ENCODE data around the gene CLASRP.

The CLASRP gene

DNA sequence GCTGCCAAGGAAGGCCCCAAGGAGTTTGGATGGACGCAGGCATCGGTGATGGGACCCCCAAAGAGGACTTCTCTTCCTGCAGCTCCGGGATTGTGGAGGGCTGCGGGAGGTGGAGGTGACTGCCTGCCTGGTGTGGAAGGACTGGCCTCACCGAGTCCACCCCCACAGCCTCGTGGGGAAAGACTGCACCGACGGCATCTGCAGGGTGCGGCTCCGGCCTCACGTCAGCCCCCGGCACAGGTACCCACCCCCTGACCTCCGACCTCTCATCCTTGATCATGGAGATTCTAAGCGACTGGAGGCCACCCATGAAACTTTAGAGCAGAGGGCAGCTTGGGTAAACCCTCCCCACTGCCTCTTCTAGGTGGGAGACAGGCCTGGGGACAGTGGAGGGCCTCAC lies 16.9 kb upstream of the CLASRP start:
- DNase-seq (ENCODE audit: low spot score), result no peak

DNA sequence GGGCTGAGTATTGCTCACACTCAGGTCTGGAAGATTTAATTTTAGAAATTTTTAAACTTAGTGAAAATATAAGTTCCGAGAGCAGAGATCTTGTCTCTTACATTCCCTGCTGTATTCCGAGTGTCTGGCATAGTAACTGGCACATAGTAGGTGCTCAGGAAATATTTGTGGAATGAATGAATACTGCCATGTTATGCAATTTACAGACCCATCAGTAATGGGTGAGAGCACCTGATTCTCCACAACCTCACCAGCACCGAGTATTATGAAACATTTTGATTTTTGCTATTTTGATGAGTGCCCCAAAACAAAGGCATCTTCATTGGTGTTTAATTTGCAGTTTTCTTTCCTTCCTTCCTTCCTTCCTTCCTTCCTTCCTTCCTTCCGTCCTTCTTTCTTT lies 15.8 kb upstream of the CLASRP start:
- no peak for DNase-seq (ENCODE audit: low spot score)

DNA sequence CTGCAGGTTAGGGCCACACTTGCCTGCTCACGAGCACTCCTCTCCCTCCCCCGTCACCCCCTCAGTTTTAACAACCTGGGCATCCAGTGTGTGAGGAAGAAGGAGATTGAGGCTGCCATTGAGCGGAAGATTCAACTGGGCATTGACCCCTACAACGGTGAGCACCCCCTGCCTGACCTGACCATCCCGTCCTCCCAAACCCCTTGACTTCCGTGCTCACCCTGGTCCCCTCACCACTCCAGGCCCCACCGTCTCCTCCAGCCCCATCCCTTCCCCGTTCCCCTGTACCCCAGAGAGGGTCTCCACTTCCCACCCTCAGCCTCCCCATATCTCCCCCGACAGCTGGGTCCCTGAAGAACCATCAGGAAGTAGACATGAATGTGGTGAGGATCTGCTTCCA lies 13.6 kb upstream of the CLASRP start:
- no peak for DNase-seq (ENCODE audit: low spot score)

DNA sequence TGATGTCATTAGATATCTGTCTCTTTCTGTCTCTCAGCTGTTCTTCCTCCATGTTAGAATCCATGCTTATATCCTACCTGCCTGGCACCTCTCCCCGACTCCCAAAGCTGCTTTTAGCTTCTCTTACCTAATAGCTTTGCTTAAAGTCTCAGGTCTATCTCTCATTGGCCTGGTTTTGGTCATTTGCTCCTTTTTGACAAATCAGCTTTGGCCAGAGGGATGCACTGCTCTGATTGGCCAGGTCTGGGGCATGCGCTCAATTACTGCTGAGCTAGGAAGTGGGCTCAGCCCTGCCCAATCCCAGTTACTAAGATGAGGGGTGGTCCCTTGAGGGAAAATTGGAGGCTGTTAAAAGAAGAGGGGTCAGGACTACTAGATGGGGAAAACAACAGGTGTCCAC lies 11.5 kb upstream of the CLASRP start:
- no peak for DNase-seq (ENCODE audit: low spot score)

DNA sequence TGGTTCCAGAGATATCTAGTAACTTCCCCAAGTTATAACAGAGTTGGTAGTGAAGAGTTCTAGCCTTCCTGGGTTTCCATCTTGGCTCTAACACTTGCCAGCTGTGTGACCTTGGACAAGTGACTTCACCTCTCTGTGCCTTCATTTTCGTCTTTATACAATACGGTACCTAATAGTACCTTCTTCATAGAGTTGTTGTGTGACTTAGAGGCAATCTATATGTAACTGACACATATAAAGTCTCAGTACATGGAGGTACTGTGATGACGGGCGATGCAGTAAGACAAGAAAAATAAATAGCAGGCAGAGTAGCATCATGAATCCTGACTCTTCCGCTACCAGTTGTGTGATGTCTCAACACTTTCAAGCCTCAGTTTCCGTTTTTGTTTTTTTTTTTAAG lies 8.0 kb upstream of the CLASRP start:
- DNase-seq (ENCODE audit: low spot score), result no peak

DNA sequence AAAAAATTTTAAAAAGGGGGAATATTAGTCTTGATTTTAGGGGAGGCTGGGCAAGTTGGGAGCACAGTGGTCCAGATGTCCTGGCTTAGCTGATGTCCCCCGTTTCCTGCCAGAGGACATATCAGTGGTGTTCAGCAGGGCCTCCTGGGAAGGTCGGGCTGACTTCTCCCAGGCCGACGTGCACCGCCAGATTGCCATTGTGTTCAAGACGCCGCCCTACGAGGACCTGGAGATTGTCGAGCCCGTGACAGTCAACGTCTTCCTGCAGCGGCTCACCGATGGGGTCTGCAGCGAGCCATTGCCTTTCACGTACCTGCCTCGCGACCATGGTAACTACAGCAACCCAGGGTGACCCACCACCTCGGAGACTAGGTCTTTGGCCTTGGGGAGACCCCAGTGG lies 6.4 kb upstream of the CLASRP start:
- DNase-seq (ENCODE audit: low spot score), result no peak

DNA sequence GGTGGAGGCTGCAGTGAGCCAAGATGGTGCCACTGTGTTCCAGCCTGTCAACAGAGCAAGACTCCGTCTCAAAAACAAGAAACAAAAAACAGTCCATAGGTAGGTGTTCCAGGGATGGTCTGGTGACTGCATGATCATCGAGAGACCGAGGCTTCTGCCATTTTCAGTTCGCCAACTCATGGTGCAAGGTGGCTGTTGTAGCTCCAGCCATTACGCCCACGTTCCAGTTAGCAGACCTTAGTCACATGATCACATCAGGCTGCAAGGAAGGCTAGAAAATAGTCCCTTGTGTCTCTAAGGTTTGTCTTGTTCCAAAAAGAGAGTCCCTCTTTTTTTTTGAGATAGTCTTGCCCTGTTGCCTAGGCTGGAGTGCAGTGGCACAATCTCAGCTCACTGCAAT lies 3.1 kb upstream of the CLASRP start:
- DNase-seq (ENCODE audit: low spot score), result no peak

DNA sequence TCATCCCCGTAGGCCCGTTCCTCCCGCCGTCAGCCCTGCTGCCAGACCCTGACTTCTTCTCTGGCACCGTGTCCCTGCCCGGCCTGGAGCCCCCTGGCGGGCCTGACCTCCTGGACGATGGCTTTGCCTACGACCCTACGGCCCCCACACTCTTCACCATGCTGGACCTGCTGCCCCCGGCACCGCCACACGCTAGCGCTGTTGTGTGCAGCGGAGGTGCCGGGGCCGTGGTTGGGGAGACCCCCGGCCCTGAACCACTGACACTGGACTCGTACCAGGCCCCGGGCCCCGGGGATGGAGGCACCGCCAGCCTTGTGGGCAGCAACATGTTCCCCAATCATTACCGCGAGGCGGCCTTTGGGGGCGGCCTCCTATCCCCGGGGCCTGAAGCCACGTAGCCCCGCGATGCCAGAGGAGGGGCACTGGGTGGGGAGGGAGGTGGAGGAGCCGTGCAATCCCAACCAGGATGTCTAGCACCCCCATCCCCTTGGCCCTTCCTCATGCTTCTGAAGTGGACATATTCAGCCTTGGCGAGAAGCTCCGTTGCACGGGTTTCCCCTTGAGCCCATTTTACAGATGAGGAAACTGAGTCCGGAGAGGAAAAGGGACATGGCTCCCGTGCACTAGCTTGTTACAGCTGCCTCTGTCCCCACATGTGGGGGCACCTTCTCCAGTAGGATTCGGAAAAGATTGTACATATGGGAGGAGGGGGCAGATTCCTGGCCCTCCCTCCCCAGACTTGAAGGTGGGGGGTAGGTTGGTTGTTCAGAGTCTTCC lies 1.3 kb upstream of the CLASRP start:
- DNase-seq (ENCODE audit: low spot score), result no peak

DNA sequence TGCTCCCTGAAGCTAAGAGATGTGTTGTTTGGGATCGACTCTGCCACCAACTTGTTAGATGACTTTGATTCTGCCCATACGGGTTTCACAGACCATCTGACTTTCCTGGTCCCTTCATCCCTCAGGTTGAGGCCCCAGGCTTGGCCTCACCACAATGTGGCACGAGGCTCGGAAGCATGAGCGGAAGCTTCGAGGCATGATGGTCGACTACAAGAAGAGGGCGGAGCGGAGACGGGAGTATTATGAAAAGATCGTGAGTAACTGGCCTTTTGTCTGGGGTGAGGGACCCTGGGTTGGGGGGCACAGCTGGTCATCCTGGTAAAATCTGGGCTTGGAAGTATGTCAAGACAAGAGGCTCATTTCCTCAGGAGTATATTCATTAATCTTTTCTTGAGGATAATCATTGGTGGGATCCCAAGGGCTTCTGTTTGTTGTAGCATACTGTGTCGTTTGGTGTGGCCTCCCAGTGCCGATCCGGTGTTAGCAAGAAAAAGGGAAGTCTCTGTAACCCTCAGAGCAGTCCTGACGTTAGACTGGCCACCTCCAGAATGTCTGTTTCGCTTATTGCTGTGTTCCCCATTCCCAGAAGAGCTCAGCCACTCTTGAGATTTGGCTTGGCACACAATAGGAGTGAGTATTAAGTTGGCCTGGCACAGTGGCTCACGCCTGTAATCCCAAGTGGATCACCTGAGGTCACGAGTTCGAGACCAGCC lies 1.4 kb downstream of the CLASRP start:
- DNase-seq (ENCODE audit: low spot score), result no peak

DNA sequence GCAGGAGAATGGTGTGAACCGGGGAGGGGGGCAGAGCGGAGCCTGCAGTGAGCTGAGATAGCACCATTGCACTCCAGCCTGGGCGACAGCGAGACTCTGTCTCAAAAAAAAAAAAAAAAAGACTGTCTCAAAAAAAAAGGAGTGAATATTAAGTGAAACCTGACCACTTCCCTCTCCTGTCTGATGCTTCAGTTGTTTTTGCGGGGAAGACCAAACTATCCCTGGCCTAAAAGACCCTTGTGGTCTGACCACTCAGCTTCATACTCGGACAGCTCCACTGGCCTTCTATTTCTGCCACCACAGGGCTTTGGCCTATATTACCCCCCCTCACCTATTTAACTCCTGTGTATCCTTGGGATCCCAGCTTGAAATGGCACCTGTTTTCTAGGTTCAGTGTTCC lies 2.3 kb downstream of the CLASRP start:
- DNase-seq (ENCODE audit: low spot score), result no peak

DNA sequence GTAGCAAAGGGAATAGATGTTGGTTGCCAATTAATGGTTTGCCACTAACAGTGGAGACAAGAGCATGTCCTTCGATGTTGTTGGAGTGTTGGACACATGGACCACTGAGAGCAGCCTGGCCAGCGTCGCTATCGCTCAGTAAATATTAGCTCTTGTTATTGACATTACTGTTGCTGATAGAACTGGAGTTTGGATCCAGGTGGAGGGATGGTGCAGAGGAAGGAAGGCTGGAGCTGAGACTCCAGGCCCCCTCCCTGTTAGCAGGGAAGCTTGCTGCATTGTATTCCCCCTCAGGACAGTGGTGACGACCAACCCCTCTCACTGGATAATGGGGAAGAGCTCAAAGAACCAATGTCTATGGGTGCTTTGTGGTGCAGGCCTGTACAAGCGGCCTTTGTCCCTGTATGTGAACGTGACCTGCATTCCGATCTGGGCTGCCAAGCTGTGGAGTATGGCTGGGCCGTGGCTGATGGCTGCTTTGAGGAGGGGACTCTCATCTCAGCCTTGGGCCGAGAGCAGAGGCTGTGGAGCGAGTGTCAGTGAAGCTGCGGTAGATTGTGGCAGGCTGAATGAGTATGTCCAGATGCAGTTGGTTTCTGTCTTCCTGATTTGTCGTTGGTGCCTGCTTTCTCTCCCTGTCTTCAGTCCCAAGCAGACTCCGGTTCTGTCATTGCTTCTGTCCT lies 7.0 kb downstream of the CLASRP start:
- no peak for DNase-seq (ENCODE audit: low spot score)

DNA sequence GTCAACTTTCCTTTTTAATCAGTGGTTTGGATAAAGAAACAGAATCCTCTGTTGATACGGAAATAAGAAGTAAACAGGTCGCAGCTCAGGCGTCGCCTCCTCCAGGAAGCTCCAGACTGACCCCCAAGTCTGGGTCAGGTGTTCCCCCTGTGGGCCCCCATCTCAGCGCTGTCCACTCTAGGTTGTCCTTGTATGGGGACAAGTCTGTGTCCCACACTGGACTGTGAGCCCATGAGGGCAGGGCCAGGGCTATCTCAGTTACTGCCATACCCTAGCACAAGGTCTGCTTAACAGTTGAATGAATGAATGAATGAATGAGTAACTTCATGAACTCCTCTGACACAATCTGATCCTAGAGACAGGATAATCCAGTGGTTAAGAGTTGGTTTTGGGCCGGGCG lies 7.5 kb downstream of the CLASRP start:
- no peak for DNase-seq (ENCODE audit: low spot score)

DNA sequence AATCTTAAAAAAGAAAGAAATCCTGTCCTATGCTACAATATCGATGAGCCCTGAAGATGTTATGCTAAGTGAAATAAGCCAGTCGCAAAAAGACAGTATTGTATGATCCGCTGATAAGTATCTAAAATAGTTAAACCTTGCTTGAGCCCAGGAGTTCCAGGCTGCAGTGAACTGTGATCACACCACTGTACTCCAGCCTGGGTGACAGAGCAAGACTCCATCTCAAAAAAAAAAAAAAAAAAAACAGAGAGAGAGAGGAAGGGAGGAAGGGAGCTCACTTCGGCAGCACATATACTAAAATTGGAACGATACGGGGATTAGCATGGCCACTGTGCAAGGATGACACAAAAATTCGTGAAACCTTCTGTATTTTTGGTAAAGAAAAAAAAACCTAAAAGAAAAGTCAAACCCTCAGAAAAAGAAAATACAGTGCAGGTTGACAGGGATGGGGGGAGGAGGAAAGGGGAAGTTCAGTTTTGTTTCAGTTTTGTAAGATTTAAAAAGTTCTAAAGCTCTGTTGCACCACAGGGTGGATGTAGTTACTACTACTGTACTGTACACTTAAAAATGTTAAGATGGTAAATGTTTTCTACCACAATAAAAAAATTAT lies 8.4 kb downstream of the CLASRP start:
- no peak for DNase-seq (ENCODE audit: low spot score)

DNA sequence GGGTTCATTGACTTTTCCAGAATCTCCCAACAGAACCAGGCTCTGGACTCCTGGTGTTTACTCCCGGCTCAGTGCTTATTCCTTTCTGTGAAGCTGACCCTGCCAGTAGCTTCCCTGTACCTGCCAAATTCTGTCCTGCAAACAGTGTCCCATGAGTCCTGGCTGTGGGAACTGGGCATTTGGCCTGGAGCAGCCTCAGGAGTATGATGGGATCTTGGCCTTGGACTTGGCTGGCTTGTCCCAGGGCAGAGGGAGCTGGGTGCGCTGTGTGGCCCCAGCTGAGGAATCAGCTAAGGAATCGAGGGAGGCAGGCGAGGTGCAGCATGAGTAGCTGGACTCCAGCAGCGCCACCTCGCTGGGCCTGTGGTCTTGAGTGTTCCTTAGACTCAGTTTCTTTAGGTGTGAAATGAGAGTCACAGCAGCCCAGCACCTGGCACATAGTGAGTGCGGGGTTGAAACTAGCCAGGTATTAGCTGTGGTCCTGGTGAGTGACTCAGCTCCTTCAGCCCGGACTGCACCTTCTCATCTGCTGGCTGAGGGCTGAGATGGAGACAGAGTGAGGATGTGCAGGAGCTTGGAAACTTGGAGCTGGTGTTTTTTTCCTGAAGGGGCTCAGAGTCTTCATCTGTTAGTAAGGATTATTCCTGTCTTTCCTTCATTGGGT lies 10.4 kb downstream of the CLASRP start:
- no peak for DNase-seq (ENCODE audit: low spot score)

DNA sequence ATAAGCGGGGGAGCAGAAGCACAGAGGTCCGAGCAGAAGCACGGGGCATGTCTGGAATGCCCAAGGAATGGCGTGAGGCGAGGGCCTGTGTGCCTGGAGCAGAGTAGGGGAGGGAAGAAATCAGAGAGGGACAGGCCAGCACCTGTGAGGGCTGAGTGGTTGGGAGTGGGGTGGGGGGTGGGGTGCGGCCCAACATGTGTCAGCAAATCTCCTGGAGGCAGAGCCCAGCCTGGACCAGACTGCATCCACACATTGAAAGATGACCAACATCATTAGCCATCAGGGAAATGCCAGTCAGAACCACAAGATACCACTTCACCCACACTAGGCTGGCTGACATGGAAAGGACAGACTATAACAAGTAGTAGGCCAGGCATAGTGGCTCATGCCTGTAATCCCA lies 11.2 kb downstream of the CLASRP start:
- DNase-seq (ENCODE audit: low spot score), result no peak

DNA sequence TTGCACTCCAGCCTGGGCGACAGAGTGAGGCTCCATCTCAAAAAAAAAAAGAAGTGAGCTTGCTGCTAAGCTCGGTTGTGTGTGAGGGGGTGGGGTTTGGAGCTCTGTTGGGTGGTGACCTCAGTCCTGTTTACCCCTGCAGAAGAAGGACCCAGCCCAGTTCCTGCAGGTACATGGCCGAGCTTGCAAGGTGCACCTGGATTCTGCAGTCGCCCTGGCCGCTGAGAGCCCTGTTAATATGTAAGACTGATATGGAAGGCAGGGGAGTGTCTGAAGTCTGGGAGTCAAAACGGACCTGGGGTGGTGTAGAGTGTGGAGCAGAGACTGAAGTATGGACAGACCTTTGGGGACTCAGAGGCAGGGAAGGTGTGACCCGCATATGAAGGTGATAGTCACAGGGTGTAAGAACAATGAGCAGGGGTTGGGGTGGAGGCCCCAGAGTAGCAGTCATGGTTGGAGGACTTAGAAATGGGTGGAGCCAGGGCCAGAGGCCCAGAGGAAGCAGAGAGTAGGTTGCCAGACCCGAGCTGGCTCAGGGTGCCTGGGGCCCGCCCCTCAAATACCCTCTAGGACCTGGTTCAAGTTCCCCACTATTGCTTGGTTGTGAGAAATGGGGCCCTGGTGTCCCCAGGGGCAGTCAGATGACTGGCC lies 13.2 kb downstream of the CLASRP start:
- no peak for DNase-seq (ENCODE audit: low spot score)

DNA sequence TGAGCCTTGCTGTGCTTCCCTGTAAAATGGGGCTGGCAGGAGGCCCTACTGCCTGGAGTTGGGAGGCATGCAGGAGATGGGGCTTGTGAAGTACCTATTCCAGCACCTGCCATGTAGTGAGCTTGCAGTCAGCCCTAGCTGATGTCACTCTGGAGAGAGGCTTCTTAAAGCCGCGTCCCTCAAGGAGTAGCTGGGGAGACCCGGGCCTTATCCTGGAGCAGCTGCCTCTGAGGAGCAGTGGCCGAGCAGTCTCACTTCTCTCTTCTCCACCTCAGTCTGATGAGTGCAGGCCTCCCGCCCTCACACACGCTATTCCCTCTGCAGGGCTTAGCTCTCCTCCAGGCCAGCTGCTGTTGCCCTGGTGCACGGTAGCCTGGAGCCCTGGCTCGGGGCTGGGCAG lies 18.0 kb downstream of the CLASRP start:
- no peak for DNase-seq (ENCODE audit: low spot score)

DNA sequence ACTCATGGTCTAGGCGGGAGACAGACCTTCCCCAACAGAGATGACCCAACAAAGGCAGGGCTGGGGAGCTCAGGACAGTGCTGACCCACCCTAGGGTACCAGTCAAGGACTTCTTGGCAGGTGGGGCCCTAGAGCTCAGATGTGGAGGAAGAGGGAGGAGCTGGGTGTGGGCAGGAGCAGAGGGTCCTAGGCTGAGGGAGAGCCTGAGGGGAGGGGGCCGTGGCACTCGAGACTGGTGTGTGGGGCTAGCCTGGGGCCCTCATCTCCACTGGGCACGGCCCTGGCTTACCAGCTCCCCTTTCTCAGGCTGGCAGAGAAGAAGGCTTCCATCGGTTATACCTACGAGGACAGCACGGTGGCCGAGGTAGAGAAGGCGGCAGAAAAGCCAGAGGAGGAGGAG lies 18.6 kb downstream of the CLASRP start:
- no peak for DNase-seq (ENCODE audit: low spot score)

DNA sequence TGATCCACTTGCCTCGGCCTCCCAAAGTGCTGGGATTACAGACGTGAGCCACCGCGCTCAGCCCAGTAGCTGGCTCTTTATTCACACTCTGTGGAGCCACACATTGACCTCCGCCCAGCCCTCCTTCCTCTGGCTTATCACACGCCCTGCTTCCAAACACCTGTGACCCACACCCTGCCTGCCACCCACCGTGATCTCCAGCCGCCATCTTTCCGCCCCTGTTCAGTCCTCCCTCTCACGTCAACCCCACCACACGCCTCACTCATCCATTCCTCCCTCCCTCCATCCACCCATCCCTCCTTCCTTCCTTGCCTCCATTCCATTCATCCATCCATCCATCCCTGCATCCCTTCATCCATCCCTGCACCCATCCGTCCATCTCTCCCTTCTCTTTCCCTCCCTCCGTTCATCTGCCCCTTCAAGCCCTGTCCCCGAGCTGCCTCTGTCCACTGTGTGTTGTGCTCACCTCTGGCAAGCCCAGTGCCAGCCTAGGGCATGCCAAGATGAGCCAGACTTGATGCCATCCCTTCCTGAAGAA lies 19.8 kb downstream of the CLASRP start:
- DNase-seq (ENCODE audit: low spot score), result no peak

DNA sequence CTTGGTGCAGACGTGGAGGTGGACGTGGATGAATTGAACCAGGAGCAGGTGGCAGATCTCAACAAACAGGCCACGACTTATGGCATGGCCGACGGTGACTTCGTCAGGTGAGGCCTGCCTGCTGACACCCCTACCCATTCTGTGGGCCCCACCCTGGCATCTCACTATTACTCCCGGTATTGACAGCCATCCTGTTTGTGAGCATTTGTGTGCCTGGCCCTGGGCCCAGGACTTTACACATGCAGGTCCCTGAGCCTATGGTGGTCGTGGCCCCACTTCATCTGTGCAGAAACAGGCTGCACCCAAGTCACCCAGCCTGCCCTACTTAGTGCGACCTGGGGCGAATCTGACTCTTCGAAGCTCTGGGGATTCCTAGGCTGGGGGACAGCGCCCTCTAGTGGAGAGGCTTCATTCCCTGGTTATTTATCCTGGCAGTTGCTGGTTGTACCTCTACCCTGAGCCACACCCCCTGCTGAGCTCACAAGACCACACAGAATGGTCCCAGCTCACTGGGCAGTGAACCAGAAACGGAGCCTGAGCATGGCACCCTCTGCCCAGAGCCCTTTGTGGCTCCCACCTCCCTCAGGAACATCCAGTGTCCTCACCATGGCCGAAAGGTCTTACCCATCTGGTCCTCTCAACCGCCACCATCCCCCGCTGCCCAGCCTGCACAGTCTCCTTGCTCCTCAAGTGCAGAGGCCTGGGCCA lies 20.6 kb downstream of the CLASRP start:
- peak; percentile 67 for DNase-seq (ENCODE audit: low spot score)

DNA sequence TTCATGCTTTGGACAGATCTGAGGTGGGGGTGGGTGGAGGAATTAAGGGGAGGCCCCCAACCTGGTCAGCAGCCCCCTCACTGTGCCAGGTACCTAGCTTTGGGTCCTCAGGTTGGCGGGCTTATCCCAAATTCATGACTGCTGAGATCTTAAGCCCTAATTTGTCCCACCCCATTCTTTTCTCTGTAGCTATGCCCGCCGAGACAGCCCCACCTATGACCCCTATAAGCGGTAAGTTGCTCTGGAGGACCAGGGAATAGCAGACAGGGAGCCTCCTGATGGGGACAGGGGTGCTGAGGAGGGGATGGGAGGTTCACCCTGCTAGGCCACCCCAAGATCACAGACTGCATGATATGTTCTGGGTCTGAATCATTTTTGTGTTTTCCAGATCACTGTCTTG lies 23.1 kb downstream of the CLASRP start:
- no peak for DNase-seq (ENCODE audit: low spot score)
